ENCODE measurements around the gene FAM168A.

FAM168A gene

GRCh38 chr11:73380897-73381410 is 217.0 kb downstream of the FAM168A start:
- DNase-seq (ENCODE audit: insufficient read length, low spot score) (no peak), FAIRE-seq (no peak)

- DNase-seq (ENCODE audit: insufficient read length, low spot score) (no peak), FAIRE-seq (no peak)
Observed at GRCh38 chr11:73380331-73380730, 217.6 kb downstream of the FAM168A start.

GRCh38 chr11:73379189-73379880 is 218.6 kb downstream of the FAM168A start:
- DNase-seq (ENCODE audit: insufficient read length, low spot score) = no peak
- no peak for FAIRE-seq

- DNase-seq (ENCODE audit: insufficient read length, low spot score) = peak; percentile 84
- peak; percentile 98 for FAIRE-seq
Observed at GRCh38 chr11:73376803-73377629, 220.9 kb downstream of the FAM168A start.

- FAIRE-seq (peak; percentile 99), DNase-seq (ENCODE audit: insufficient read length, low spot score) (peak; percentile 98)
Observed at GRCh38 chr11:73376160-73376802, 221.6 kb downstream of the FAM168A start, which contains the start of gene RELT. Gene RELT, plus strand, starts transcription at chr11:73376399. Its CDS starts 12,738 bp downstream, at chr11:73389137.

- FAIRE-seq (no peak), DNase-seq (ENCODE audit: insufficient read length, low spot score) (no peak)
Observed at GRCh38 chr11:73375830-73376159, 222.1 kb downstream of the FAM168A start.

GRCh38 chr11:73374151-73374550 is 223.8 kb downstream of the FAM168A start:
- FAIRE-seq (no peak), DNase-seq (ENCODE audit: insufficient read length, low spot score) (no peak)

- DNase-seq (ENCODE audit: insufficient read length, low spot score) = no peak
- peak; percentile 33 for FAIRE-seq
Observed at GRCh38 chr11:73372375-73372993, 225.4 kb downstream of the FAM168A start.

GRCh38 chr11:73367482-73368024 is 230.4 kb downstream of the FAM168A start:
- DNase-seq (ENCODE audit: insufficient read length, low spot score) (no peak), FAIRE-seq (peak; percentile 78)

GRCh38 chr11:73366953-73367352 is 231.0 kb downstream of the FAM168A start:
- DNase-seq (ENCODE audit: insufficient read length, low spot score) (no peak), FAIRE-seq (no peak)

GRCh38 chr11:73366265-73366610 is 231.7 kb downstream of the FAM168A start:
- DNase-seq (ENCODE audit: insufficient read length, low spot score) = no peak
- FAIRE-seq = no peak

- DNase-seq (ENCODE audit: insufficient read length, low spot score) (no peak), FAIRE-seq (peak; percentile 46)
Observed at GRCh38 chr11:73365352-73366264, 232.3 kb downstream of the FAM168A start.

GRCh38 chr11:73363147-73363546 is 234.8 kb downstream of the FAM168A start:
- no peak for DNase-seq (ENCODE audit: insufficient read length, low spot score)
- no peak for FAIRE-seq

GRCh38 chr11:73361953-73362776 is 235.7 kb downstream of the FAM168A start:
- DNase-seq (ENCODE audit: insufficient read length, low spot score) (no peak), FAIRE-seq (no peak)

- FAIRE-seq = peak; percentile 94
- DNase-seq (ENCODE audit: insufficient read length, low spot score) = no peak
Observed at GRCh38 chr11:73360743-73361369, 237.1 kb downstream of the FAM168A start.

GRCh38 chr11:73359930-73360742 is 237.8 kb downstream of the FAM168A start:
- FAIRE-seq (peak; percentile 69), DNase-seq (ENCODE audit: insufficient read length, low spot score) (peak; percentile 48)

- FAIRE-seq (no peak), DNase-seq (ENCODE audit: insufficient read length, low spot score) (no peak)
Observed at GRCh38 chr11:73359341-73359740, 238.6 kb downstream of the FAM168A start.

All from HTR-8/SVneo (cell line).